HL-60/S4 treated with retinoic acid at 250 ng/mL for 4 days and 3 days (cell line): ENCODE results near the gene ARL14EP.

Source experiments
- in situ Hi-C: fragments of 300-500 bp; cut with MboI; formaldehyde crosslinking; loops from 2 replicates; pipeline ENCODE4 v1.7.0; 2022; ENCODE audit warnings: low sequenced_read_pairs

Gene ARL14EP

DNA sequence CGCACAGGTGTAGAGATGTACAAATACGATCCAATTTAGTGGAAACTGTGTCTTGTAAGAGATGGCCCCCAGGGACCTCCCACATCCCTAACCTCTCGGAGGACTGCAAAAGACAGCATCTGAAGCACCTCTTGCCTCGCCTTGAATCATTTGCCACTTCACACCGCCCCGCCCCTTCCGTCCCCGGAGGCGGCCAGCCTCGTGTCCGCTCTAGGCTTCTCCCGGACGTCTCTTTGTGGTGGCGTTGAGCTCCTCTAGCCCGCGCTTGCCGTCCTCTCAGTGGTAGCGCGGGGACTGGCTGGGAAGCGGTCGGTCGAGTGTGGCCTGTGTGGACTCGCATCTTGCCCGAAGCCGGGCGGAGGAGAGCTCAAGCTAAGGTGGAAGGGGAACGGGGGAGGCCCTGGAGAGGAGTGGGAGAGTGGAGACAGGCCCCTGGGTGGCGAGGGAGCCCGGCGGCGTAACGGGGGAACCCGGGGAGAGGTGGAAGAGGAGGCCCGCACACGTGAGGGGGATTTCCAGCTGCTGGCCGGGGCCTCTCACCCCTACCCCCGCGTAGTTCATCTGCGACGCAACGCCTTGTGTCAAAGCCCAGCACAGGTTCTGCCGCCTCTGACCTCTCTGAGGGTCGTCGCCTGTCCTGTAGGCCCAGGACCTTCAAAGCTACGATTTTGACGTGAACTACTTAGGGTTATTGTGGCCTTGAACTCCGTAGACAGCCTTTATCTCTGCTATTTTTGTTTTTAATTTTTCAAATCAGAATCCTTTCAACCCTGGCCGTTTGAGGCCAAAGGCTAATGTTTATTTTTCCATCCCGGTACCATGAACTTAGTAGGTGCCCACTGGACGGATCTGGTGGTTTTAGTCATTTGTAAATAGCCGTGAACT, at the start of gene ARL14EP:
Gene ARL14EP (plus strand): TSS at position 279 of the 885 bp plus-strand sequence. CDS start 7,845 bp downstream, outside the sequence.
- in situ Hi-C loops = no loop called here

DNA sequence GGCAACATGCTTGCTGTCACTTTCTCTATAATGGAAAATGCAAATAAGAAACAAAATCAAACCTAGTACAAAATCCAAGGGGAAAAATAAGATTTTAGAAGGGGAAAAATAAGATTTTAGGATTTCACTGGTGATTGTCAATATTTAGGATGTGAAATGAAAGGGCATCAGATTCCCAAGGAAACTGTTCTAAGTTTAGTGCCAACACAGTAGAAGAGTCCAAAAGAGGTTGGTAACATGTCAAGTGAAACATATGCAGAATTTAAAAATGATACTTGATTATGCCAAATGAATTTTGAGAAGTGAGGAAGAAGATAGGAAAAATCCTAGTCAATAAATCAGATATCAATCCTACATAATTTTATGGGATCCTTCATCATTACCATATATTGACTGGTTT, 45.7 kb upstream of the ARL14EP start:
- in situ Hi-C loops = no loop called here

DNA sequence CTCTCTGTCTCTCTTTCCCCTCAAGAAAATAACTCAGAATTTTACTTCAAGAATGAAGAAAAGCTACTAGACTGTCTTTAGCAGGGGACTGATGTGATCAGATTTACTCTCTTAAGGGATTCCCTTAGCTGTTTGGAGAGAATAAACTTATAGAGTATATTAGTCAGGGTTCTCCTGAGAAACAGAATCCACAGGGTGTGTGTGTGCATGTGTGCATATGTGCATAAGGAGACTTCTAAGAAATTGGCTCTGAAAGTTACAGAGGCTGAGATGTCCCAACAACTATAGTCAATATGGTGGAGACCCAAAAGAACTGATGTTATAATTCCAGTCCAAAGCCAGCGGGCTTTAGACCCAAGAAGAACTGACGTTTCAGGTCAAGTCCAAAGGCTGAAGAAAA, 43.1 kb upstream of the ARL14EP start:
- in situ Hi-C loops = no loop called here

DNA sequence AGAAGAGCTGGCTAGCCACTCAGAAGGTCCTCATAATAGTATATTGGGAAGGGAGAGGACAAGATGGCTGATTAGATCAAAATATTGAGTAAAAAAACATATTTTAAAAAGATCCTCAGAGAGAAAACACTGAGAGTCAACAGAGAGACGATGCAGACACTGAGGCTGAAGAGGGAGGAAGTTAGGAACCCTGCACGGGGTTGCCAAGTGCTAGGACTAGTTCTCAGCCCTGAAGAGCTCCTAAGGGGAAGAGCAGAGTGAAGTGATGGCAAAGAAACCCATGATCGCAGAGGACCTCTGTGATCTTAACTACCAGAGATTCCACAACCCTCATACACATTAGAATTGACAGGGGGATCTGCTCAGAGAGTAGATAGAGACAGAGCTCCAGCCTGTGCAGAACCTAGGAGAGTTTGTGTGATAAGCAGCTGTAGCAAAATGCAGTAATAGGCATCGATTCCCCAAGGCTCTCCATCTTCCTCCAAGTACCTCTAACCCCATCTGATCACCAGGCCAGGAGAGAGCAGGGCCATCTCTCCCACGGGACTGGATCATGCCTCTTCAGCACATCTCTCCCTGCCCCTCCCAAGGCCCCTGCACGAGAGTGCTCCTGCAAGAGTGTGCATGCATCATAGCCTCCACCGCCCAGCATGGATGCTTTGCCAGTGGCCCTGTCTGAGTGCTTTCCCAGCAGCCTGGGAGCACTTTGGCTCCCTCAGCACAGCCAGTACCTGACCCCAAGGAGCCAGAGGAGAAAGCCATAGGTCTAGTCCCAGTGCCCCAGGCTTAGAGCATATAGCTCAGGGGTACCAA, 41.2 kb upstream of the ARL14EP start:
- in situ Hi-C loops = no loop called here

DNA sequence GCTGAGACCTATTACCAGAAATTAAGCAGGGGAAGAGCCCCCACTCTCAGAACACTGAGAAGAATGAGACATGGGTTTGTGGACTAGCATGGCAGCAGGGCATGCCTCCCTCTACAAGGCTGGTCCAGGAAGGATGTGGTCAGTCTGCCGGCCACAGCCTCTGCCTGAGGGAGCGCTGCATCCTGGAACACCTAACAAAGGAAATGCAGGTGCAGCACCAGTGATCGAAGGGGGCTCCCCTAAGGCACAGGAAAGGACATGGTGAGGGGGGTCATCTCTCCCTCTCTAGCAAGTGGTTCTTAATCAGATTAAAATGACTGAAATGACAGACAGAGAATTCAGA, 40.6 kb upstream of the ARL14EP start:
- in situ Hi-C loops = no loop called here

DNA sequence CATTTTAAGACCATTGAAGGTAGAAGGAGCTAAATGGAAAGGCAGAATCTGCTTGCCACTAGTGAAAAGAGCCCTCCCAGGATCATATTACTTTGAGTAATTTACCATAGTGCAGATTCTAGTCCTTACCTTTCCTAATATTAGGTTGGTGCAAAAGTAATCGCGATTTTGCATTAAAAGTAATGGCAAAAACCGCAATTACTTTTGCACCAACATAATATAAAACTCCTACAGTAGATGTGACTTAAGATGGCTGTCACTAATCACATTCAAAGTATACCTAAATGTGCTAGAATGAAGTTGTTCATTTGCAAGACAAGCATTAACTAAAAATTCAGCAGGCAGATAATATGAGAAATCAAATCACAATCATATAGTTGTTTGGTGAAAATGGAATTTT, 38.1 kb upstream of the ARL14EP start:
- in situ Hi-C loops = no loop called here

DNA sequence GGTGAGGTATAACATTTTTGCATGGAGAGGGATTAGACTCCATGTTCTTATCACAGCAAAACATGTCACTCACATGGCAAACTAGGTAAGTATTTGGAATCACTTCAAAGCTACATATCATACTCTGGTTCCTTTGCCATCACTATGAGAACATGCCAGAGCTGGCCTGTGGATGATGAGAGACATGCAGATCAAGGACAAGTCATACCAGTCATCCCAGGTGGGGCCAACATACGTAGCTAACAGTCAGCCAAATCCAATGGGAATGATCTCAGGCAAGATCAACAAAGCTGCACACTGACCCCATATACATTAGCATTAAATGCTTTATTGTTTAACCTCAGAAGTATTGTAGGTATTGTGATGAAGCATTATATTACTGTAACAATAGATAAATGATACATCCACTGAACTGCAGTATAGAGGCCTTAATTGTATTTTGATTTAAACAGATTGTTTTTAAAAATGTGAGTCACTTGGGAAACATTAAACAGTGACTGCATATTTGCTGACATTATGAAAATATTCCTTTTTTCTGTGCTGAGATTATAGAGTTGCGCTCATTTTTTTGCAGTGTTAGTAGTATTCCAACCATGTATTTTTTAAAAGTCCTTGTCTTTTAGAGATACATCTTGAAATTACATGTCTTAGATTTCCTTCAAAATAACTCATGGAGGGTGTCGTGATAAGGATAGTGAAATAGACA, 37.3 kb upstream of the ARL14EP start:
- in situ Hi-C loops = no loop called here

DNA sequence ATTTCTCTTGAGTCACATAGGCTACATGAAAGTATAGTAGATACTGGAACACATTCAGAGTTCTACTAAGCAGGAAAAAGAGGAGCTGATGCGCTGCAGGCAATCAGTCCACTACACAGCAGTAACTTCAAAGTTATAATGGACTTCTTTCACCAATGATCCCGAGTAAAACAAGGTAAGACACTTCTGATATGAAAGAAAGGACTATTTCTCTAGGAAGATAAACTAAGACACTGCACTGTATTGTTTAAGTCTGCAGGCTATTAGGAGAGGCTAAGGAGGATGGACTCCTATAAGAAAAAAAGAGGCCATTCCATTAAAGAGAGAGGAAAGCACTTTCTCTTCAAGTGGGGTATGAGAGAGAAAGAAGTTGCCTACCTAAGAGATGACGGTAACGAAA, 31.6 kb upstream of the ARL14EP start:
- in situ Hi-C loops = no loop called here

DNA sequence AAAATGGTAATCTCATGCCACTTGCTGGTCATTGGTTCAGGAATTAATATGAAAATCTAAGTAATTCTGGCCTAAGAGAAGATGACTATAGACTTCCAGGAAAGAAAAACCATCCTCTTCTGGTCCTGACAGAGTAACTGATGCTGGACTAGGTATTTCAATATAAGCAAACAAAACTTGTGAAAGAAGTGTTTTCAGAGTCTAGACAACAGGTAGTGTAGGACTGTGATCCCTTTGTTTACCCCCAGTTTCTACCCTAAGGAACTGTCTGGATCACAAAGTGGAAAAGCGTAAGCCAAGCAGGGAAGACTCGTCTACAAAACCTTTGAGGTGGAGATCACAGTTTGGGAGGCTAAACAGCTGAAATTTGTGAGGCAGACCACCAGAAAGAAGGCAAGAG, 30.4 kb upstream of the ARL14EP start:
- in situ Hi-C loops = no loop called here

DNA sequence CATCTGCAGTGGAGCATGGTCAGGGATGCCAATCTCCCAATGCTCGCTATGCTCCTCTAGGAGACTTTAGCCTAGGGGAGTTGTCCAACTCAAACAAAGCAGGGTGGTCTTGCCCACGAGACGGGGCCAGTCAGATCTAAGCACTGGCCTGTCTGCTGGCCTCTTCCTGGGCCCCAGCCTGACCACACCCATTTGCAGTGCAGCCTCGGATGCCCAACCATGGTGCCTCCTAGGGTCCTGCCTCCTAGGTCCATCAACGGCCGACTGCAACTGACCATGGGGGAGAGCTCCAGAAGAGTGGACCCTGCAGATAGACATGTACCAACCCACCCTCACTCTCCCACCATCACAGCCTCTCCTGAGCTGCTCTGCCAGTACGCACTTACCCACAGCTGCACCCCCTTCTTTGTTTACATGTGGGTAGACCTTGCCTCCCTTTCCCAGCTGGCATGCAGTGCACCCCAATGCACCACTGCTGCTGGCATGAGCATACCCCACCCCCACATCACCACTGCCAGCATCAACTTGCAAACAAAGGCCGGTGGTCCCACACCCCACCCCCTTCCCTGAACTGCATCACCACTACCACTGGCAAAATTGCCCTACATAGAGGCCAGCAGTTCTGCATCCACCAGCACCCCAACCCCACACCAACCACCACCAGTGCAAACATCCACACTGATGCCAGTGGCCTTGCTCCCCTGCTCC, 27.6 kb upstream of the ARL14EP start:
- in situ Hi-C loops = no loop called here

DNA sequence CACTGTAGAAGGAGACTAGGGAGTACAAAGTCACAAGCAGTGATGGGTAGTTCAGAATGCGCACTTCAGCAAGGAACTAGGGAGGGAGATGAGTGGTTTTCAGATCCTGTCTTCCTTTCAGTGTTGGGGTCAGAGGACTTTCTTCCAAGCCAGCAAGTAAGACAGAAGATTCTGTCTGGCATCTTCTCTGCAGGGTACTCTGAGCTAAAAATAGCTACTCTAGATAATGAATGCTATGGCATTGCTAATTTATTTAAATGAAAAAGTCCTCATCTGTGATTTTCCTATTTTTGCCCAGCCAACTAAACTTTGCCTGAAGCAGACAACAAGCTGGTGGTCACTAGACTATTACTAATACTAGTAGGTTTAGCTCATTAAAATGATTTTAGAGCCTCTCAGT, 18.3 kb upstream of the ARL14EP start:
- in situ Hi-C loops = no loop called here

DNA sequence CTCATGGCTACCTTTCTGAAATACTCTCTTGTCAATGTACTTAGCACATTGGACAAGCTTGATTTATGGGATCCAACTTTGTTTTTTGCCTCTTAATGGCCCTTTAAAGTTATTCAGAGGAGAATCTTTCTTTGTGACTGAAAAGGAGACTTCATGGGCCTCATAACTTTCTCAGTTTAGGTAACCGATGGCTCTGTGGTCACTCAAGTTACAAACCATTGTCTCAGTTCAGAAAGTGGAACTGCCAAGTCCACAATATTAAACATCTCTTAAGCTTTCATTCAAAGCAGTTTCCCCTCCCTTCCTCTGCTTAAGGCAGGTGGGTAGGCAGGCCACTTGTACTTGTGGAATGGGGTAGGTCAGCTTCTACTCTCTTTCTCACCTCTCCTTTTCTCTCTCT, 12.3 kb upstream of the ARL14EP start:
- in situ Hi-C loops = no loop called here

DNA sequence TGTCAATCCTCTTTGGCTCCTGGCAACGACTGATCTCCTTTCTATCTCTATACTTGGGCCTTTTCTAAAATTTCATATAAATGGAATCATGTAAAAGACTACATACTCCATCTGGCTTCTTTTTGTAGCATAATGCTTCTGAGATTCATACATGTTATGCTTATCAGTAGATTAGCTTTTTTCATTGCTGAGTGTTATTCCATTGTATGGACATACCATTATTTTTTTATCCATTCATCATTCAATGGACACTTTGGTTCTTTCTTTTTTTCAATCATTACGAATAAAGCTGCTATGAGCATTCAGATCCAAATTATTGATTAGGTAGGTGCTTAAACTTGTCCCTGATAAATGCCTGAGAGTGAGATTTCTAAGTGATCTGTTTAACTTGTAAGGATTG, 11.7 kb upstream of the ARL14EP start:
- in situ Hi-C loops = no loop called here

DNA sequence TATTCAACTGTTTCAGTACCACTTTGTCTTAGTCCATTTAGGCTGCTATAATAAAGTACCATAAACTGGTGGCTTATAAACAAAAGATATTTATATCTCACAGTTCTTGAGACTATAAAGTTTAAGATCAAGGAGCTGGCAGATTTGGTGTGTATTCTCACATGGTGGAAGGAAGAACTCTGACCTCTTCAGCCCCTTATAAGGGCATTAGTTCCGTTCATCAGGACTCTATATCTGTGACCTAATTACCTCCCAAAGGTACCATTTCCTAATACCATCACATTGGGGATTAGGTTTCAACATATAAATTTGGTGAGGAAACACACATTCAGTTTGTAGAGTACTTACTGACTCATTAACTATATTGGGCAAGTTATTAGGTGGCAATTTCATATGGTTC, 10.7 kb upstream of the ARL14EP start:
- in situ Hi-C loops = no loop called here

DNA sequence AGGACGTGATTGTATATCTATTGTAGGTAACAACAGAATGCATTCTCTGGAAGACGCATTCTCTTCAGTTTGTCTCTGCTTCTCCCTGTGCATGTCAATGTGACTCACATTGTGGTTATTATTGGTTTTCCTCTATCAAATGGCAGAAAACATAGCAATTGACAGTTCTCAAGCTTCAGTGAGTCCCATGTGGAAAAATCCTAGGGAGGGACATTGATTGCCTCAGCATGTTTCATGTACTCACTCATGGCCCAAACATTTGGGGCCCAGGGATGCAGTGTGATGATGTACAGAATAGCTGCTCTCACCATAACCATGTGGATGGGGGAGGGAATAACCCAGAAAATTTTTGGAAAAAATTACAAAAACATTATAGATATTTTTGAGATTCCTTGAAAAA, 9.3 kb upstream of the ARL14EP start:
- in situ Hi-C loops = no loop called here

DNA sequence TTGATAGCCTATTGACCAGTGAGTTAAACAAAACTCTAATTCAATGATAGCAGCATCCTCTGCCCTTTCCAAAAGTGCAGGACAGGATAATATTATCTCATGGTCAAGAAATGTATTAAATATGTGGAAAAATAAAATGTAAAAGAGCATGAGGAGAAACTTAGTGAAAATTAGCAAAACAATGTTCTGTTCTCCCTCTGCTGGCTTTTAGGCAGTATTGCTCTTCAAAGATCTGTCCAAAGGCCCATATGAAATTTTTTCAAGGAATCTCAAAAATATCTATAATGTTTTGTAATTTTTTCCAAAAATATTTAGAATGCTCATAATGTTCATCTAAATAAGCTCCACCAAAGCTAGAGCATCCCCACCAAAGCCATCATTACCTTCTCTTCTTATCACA, 8.3 kb upstream of the ARL14EP start:
- in situ Hi-C loops = no loop called here

DNA sequence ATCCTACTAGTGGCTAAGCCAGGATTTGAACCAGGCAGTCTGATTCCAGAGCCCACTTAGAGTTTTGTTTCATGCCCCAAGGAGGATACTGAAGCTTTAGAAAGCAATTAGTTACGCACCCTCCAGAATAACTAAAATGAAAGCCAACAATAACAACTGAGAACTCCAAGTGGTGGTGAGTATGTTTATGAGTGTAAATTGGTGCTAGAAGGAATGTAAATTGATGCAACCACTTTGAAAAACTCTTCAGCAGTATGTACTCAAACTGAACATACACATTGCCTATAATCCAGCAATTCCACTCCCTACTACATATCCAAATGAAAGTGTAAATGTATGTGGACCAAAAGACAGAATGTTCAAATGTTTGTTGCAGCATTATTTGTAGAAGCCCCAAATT, 6.7 kb upstream of the ARL14EP start:
- in situ Hi-C loops = no loop called here

DNA sequence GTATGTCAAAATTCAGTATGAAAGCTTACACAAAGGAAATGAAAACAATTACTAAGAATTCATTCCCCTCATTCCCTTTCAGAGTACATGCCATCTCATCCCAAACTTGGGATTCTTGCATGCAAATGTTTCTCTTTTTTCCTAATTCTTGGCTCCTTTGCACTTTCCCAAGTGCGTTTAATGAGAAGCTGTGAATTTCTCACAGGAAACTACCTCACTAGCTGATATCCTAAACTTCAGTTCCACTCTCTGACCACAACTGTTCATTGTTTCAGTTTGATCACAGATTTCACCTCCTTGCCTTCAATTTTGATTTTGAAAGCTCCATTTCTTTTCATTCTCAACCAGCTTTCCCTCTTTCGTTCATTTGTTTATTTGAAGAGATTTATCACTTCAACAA, 5.9 kb upstream of the ARL14EP start:
- in situ Hi-C loops = no loop called here

DNA sequence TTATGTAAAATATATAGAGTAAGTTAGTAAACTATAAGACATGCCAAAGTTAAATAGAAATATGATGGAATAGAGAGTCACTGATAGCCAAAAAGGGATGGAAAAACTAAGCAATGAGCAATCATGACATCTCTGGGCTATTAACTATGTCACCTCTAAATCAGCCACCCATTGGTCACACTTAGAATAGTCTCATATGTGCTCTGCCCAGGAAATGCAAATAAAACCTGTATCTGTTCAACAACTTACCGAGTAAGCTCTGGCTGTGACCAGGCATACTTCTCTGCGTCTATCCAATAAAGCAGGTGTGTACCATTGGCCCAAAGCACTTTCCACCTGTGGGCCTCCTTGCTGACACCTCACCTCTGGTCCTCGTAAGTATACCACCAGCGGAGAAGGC, 1.6 kb upstream of the ARL14EP start:
- in situ Hi-C loops = no loop called here

DNA sequence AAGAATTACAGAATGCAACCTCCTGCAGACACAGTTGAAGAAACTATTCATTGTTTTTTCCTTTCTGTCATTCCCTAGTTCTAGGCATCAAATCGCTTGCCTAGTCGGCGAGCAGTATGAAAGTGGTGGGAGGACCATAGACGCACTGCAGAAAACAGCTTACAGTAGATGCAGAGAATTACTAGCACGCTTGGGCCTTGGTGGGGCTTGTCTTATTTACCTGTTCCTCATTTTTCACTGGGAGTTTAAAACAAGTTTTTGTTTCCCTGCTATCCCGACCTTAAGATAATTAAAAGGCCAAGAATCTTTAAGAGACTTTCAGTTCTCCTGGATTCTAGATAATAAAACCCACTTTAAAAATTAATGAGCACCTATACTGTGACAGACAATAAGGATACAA, 713 bp upstream of the ARL14EP start:
- in situ Hi-C loops = no loop called here
